ENCODE measurements around the gene STAT5B. TPM values are rescaled to one million over a fixed set of nuclear protein-coding genes. Genes with fewer than 3 reads are reported as not detected.

STAT5B gene
- total and polyA plus RNA-seq, 9 of the 15 experiments (the other 6 are each of a cell fraction or from before 2014, with no cell fraction given), result 20.8 to 176 (median 92.4) TPM

- no peak for TF ChIP-seq ZBTB17 (CRISPR knock-in tag; IDR thresholded peaks at IDR 0.05)
- no peak for TF ChIP-seq FOXK1 (CRISPR knock-in tag; IDR thresholded peaks at IDR 0.05; ENCODE audit: borderline replicate concordance)
- no peak for TF ChIP-seq IRF1 (CRISPR knock-in tag; IDR thresholded peaks at IDR 0.05; ENCODE audit: borderline replicate concordance)
- TF ChIP-seq STAT6 (CRISPR knock-in tag; IDR thresholded peaks at IDR 0.05), result no peak
- no peak for TF ChIP-seq SMARCA5 (IDR thresholded peaks at IDR 0.05)
- TF ChIP-seq LARP7 (IDR thresholded peaks at IDR 0.05), result no peak
- no peak for TF ChIP-seq GMEB1 (CRISPR knock-in tag; IDR thresholded peaks at IDR 0.05)
- TF ChIP-seq NR3C1 (CRISPR knock-in tag; IDR thresholded peaks at IDR 0.05), result no peak
- TF ChIP-seq MAX (CRISPR knock-in tag; IDR thresholded peaks at IDR 0.05), result no peak
- TF ChIP-seq ZNF324 (CRISPR knock-in tag; IDR thresholded peaks at IDR 0.05), result no peak
- no peak for TF ChIP-seq PHF21A (IDR thresholded peaks at IDR 0.05; ENCODE audit: borderline replicate concordance, low read depth)
- TF ChIP-seq HDAC2 (IDR thresholded peaks at IDR 0.05), result peak; percentile 20; the same call in 1 of the 2 replicates
- no peak for TF ChIP-seq CLOCK (CRISPR knock-in tag; IDR thresholded peaks at IDR 0.05; ENCODE audit: borderline replicate concordance)
- no peak for TF ChIP-seq SMAD2 (IDR thresholded peaks at IDR 0.05; ENCODE audit: low read depth, low read length)
- no peak for TF ChIP-seq FOXA3 (CRISPR knock-in tag; conservative IDR thresholded peaks at IDR 0.05 in 1 of 2, IDR thresholded peaks at IDR 0.05 in 1 of 2)
- no peak for TF ChIP-seq SIN3B (IDR thresholded peaks at IDR 0.05; ENCODE audit: low read depth)
- TF ChIP-seq ZNF124 (CRISPR knock-in tag; IDR thresholded peaks at IDR 0.05), result no peak
- TF ChIP-seq NCOA4 (IDR thresholded peaks at IDR 0.05; ENCODE audit: partially characterized antibody), result no peak
- TF ChIP-seq ZNF23 (CRISPR knock-in tag; IDR thresholded peaks at IDR 0.05), result no peak
- TF ChIP-seq PHB2 (IDR thresholded peaks at IDR 0.05; ENCODE audit: low read depth), result no peak
- TF ChIP-seq RBM39 (optimal IDR thresholded peaks at IDR 0.05; ENCODE audit: low read depth, low read length), result no peak
- TF ChIP-seq ZNF146 (CRISPR knock-in tag; IDR thresholded peaks at IDR 0.05; ENCODE audit: unreplicated experiment), result no peak
- no peak for TF ChIP-seq TFAM (CRISPR knock-in tag; conservative IDR thresholded peaks at IDR 0.05)
Measured at GRCh38 chr17:42317266-42317845, 41.2 kb upstream of the STAT5B start (continued).

Measured in K562 (cell line).